Measurements from ENCODE around the gene SLC2A5.
"Not testable (repeated sequence)": the region's sequence is repeated elsewhere in the genome, so short reads cannot be mapped to it uniquely, and the experiment has no call there.

SLC2A5 gene, protein sequence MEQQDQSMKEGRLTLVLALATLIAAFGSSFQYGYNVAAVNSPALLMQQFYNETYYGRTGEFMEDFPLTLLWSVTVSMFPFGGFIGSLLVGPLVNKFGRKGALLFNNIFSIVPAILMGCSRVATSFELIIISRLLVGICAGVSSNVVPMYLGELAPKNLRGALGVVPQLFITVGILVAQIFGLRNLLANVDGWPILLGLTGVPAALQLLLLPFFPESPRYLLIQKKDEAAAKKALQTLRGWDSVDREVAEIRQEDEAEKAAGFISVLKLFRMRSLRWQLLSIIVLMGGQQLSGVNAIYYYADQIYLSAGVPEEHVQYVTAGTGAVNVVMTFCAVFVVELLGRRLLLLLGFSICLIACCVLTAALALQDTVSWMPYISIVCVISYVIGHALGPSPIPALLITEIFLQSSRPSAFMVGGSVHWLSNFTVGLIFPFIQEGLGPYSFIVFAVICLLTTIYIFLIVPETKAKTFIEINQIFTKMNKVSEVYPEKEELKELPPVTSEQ

DNA sequence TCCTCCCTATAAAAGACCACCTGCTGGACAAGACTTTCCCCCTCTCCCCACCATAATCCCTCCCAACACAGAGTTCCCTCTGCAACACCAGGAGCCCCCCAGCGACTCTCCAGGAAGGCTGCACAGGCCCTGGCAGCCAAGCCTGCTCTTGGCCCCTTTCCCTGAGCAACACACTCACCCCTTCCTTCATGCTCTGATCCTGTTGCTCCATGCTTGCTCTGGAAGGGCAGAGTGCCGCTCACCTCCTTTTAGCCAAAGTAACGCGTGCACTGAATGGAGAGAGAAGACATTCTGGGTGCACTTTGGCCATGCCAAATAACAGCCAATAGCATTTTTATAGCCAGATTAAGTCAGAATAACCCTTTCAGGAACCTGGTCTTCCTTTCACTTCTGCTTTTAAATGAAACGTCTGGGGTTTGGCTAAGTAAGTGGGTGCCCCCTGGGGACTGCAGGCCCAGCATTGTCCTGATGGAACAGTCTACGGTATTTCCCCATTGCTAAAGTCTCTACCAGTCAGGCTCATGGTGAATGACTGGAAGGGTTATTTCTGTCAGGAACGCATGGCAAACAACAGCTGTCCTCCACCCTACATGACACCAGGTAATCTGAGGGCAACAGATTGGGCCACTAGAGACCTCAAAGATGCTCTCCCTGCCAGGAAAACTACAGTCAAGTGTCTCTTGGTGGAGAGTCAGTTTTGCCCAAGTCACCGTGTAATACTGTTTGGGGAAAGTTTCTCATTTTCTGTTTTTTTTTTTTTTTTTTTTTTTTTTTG is at the start of gene SLC2A5:
Gene SLC2A5, minus strand, starts transcription at position 310 of the 775 bp plus-strand sequence. Its CDS starts 99 bp downstream, at position 211.
- peak; percentile 58 for DNase-seq

DNA sequence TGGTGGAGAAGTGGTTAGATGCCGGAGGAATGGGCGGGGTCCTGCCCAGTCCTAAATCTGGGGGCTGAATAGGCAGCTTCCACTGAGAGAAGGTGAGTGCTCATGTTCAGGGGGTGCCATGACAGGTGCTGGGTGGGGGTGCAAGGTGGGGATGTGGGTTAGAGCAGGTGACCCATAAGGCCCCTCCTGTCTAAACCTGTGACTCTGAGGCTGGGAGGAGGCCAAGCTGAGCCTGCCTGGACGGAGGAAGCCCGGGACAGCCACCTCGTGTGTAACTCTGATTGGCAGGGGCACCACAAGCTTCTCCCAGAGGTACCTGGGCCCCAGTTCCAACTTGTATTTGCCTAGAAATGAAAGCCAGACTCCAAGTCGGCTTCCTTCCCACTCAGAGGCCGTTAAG is 48.8 kb upstream of the SLC2A5 start:
- no peak for DNase-seq

DNA sequence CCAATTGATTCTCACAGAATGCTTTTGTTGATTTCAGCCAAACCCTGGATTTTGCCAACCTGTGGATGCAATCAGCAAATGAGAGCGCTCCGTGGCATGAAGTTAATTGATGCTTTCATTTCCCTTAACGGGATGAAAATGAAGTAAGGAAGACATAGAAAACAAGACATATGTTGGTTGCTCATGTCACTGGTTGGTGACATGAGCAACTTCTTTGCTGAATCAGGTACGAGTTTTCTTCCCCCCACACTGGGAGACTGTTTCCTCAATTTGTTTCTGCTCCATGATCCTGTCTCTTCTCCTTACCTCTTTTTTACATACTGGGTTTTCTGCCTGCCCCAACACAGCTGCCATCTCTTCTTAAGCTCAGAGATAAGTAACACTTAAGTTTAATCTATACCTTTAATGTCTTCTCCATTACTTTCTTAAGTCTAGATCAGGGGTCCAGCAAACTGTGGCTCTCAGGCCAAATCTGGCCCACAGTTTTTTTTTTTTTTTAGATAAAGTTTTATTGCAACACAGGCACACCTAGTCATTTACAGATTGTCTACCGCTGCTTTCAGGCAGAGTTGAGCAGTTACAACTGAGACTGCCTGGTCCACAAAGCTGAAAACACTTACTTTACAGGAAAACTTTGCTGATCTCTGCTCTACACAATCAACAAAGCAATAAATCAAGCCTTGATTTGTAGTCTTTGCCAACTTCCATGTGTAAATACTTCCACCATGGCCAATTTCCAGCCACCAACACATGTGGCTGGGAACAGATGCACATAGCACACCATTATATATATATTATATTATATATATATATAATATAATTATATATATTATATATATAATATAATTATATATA is 46.1 kb upstream of the SLC2A5 start:
- no peak for DNase-seq

DNA sequence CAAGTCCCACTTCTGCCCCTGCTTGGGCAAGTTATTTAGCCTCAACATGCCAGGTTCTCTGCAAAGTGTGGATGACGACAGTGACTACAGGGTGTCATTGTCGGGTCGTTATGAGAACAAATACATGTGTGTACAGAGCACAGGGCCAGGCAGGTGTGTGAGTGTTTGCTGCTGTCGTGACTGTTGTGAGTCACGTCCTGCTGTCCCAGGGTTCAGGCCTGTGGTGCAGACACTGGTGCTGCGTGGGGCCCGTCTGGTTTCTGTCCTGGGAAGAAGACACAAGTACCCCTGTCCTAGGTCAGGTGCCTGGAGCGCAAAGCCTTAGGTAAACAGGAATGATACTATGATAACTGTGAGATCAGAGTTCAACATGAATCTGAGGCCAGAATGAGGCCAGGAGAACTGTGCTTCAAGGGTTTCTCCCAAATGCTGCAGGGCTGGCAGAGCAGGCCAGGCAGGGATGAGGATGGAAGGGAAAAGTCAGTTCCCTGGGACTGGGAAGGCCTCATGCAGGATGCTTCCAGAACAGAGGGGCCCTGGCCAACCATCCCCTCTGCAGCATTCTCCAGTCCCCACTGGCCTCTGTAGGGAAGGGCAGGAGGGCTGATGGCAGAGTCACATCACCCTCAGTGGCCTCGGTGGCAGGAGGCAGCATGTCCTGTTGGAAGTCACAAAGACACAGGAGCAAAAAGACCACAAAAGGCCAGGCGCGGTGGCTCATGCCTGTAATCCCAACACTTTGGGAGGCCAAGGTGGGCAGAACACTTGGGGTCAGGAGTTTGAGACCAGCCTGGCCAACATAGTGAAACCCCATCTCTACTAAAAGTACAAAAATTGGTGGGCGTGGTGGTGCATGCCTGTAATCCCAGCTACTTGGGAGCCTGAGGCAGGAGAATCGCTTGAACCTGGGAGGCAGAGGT is 43.8 kb upstream of the SLC2A5 start:
- no peak for DNase-seq

DNA sequence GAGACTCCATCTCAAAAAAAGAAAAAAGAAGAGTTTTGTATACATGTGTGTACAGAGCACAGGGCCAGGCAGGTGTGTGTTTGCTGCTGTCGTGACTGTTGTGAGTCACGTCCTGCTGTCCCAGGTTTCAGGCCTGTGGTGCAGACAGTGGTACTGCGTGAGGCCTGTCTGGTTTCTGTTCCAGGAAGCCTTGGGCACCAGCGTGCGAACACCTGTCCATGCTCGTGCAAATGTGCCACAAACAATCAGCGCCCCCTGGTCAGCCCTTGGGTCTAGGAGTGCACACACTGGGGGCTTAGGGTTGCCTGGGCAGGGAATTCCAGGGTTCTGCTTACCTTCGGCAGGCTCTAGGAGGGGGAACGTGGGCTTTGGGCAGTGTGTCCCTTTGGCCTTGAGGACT is 42.5 kb upstream of the SLC2A5 start:
- no peak for DNase-seq

DNA sequence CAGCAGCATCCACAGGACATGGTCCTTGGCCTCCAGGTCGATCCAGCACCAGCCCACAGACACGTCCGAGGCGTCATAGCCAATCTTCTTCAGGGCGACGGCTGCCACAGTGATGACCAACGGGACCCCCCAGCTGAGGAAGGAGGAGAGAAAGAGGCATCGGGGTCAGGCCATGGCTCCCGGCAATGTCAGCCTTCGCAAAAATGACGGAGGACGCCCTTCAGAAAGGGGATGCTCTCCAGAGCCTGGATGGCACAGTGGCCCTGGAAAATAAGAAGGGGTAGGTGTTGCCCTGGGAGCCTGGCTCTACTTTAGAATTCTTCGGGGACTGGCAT is 41.9 kb upstream of the SLC2A5 start:
- DNase-seq, result no peak

DNA sequence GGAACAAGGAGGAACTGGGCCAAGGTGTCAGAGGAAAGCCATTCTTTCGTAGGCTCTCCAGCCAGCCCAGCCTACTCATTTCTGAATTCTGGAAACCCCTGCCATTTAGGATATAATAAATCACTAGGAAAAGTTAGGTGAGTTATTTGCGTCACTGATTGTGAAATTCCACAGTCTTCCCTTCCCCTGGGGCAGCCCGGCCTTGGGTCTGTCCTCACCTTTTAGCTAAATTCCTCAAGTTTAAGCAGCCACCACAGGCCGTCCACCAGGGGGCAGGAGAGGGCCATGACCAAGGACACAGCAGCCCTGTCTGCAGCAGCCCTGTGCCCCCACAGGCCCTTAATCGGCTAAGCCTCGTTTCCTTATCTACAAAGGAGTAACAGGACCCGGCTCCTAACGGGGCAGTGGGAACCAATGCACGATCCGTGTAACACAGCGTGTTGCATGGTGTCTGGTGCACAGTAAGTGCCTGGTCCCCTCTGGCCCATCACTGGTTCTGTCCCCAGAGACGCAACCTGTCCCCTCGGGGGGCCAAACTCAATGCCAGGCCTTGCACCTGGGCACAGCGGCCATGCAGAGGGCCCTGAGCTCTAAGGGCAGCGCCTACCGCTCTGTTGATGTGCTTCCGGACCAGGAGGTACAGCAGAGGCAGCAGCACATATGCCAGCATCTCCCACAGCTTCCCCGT is 41.4 kb upstream of the SLC2A5 start:
- DNase-seq, result peak; percentile 69

DNA sequence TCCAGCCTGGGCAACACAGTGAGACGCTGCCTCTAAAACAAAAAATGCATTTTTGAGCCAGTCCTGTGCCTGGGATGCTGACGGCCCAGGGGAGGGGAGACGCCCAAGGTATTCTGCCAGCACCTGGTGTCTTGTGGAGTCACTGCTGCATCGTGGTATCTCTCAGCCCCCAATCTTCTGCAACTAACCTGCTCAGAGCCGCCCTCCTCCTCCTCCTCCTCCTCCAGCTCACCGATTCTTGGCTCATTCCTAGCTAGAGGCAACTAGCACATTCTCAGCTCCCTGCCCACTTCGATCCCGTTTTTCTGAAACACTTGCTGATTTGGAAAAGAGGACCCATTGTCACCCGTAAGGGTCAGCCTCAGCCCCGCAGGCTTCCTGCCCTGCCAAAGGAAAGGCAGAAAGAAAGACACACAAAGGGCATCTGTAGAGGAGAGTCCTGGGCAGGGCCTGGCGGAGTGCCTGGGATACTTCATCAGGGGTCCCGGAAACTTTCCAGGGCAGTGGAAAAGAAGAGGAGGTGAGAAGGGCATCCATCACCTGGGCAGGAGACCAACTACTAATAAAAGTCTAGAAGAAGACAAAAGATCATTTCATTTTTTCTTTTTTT is 38.7 kb upstream of the SLC2A5 start:
- DNase-seq, result no peak

DNA sequence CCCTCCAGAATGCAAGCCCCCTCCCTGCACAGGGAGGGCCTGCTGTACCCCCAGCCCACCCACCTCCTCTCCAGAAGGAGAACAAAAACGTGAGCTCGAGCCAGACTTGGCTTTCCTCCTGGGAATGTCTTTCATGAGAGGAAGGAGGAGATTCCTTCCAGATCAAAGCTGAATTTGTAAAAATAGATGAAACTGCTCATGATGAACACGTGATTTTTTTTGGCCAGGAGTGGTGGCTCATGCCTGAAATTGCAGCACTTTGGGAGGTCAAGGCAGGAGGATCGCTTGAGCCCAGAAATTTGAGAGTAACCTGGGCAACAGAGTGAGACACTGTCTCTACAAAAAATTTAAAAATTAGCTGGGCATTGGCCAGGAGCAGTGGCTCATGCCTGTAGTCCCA is 37.7 kb upstream of the SLC2A5 start:
- no peak for DNase-seq

DNA sequence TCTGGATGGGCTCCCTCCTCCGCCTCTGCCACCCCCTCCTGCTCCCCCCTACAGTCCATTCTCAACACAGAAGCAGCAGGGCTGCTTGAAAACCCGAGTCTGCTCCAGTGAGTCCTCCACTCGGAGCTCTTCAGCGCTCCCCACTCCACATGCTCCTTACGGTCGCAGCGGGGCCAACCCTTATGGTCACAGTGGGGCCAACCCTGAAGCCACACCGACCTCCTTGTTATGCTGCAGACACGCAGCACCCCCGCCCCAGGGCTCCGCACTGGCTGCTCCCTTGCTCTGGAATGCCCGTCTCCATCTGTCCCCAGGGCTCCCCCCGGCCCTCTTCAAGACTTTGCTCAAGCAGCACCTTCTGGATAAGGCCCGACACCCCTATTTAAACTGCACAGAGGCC is 36.9 kb upstream of the SLC2A5 start:
- DNase-seq, result no peak

DNA sequence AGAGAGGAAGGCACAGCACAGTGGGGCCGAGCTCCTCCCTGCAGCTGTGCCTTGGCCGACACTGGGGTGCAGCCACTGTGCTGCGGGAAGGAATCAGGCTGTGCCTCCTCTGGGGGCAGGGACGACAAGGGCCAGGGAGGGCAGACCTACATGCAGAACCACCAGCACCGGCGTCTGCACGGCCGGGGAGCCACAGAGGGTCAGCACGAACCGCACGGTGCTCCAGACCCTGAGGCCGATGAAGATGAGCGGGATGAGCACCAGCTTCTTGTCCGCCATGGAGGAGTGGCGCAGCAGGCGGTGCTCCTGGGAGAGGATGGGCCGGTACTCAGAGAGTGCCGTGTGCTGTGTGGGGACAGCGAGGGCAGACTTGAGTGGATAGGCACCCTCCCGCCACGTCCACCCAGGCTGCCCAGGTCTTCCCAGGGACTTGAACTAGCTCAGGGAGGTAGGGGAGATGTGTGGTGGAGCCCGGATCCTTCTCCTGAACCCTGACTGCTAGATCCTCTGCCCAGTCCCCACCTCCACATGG is 36.0 kb upstream of the SLC2A5 start:
- DNase-seq, result no peak

DNA sequence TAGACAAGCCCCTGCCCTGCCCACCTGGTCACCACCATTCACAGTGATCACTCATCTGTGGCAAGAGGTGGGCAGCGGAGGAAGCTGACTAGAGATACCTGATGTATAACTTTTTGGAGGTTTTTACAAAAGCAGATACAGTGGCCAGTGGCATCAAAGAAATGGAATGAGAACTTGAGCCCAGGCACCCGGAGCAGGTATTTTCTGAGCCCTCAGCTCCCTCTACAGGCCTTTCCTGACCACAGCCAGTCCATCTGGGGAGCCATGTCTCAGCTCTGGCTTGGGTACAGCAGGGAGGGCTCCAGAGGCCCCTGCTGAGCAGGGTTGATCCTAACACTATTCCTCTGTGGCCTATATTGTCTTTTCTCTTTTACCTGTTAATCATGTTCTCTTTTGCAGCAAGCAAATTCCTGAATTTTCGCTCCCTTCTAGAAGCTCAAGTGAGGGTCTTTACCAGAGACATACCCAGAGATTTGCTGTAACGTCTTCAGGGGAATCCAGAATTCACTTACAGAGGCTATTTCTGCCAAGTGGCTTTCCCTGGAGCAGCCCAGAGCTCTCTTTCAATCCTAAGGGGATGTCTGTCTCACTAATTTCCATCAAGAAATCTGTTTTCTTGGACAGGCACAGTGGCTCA is 32.2 kb upstream of the SLC2A5 start:
- DNase-seq, result peak; percentile 59

DNA sequence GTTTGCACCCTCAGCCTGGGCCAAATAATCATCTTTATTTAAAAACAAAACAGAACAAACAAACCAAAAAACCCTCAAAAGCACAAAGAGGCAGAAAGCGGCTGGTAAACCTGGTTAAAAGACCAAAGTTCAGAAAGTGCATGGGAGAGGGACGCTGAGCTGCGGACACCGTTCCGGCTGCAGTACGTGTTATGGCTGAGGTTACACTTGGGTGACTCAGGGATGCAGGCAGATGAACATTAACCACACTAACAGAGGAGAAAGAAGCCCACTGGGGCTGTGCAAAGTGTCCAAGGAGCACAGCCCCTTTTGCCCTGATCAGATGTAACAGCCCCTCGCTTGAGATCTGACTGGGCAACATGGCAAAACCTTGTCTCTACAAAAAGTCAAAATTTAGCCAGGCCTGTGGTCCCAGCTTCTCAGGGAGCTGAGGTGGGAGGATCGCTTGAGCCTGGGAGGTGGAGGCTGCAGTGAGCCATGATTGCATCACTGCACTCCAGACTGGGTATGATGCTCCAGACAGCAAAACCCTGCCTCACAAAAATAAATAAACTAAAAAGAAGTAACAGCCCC is 31.1 kb upstream of the SLC2A5 start:
- no peak for DNase-seq

DNA sequence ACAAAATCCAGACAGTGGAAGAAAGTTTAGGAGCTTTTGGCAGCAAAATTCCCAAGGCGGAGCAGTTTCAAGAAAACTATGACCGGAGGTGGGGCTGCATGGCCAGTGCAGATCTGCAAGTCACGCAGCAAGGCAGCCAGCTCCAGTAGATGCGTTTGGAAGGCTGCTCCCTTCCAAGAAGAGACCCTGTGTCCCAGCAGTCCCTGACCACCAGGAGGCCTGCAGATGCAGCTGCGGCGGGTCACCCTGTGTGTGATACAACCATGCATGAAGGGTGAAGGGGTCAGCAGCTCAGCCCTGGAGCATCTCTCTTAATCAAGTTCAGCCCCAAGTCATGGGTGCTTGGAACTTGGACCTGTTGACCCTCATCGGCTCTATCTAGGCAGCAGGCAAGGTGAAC is 30.1 kb upstream of the SLC2A5 start:
- DNase-seq, result no peak

DNA sequence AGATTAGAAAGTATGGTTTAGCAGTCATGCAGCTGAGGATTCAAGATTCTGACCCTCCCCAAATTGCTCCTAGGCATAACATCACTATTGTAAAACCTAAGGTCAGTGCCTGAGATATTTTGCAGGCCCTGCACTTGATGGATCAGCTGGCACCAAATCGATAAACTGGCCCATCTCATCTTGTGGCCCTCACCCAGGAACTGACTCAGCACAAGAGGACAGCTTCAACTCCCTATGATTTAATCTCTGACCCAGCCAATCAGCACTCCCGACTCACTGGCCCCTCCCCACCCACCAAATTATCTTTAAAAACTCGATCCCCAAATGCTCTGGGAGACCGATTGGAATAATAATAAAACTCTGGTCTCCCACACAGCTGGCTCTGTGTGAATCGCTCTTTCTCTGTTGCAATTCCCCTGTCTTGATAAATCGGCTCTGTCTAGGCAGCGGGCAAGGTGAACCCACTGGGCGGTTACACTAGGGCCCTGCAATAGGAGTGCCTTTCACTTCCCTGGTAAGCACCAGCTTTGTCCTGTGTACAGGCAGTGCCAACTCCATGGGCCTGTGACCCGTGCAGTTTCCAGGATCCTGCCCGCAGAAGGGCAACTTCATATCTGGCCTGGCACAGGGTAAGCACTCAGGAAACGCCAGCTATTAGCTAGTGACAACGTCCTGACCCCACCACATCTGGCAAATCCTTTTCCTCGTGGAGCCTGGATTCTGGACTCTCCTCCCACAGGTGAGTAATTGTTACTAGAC is 28.7 kb upstream of the SLC2A5 start:
- no peak for DNase-seq

DNA sequence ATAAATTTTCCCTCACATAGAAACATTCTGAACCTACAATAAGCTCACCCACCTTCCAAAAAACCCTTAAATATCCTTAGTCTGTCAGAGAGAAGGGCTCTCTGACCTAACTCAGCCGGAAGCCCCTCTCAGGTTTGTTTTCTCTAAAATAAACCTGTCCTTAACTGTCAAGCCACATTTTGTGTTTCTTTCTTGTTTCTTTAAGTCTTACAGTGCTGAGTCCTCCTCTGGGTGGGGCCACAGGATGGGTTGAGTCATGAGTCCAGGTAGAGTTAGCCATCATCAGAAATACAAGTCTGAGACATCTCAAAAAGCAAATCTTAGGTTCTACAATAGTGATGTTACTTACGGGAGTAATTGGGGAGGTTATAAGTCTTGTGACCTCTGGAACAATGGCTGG is 26.4 kb upstream of the SLC2A5 start:
- no peak for DNase-seq

DNA sequence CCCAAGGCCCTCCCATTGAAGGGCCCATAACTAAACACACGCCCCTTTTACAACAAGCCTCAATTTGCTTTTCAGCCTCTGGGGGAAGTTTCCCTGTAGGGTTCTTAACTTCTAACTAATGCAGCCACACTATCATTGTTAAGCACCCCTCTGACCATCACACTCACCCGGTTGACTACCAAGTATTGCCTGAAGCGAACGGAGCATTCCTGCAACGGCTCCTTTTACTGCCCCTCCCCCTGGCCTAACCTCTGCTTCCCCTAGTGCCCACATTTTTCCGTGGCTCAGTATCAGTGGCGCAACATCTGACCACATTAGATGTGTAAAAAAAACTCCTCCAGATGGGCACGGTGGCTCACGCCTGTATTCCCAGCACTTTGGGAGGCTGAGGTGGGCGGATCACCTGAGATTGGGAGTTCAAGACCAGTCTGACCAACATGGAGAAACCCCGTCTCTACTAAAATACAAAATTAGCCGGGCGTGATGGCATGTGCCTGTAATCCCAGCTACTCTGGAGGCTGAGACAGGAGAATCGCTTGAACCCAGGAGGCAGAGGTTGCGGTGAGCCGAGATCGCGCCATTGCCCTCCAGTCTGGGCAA is 24.7 kb upstream of the SLC2A5 start:
- not testable (repeated sequence) for DNase-seq

DNA sequence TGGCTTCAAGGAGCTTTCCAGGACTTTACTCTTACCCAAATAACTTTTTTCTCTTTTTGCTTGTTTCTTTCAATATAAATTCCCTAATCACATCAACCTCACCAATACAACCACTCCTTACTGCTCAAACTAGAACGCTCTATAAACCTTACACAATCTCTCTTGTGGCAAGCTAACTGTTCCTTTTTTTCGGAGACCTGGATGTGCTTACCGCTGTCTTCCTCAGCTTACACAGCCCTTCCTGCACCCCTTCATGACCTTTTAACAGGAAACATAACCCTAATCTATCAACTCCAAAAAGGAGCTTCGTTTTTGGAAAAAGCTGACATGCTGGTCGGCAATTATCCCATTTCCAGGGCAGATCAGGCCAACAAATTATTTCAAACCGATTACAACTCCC is 24.1 kb upstream of the SLC2A5 start:
- no peak for DNase-seq

DNA sequence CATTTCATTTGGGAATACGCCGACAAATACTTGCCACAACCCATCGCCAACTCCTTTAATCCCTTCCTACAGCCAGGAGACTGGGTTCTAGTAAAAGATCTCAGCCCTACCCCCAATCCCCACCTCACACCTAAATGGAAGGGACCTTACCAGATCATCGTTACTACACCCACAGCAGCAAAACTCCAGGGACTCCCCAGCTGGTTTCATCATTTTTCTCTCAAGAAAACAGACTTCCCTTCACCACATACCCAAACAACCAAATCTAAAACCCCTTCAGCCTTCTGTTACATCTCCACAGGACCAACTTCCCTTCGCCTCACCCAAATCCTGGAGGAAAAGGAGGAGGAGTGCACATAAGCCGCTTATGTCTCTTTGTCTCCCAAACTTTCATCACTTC is 23.7 kb upstream of the SLC2A5 start:
- no peak for DNase-seq

Measured in NCI-H1092 (cell line).